ENCODE measurements around the gene MYO5B. TPM values are rescaled to one million over a fixed set of nuclear protein-coding genes. Genes with fewer than 3 reads are reported as not detected.
"Not testable (repeated sequence)": the region's sequence is repeated elsewhere in the genome, so short reads cannot be mapped to it uniquely, and the experiment has no call there.

MYO5B gene
- polyA plus RNA-seq, 1 of the 3 experiments (the other 2 are of a cell fraction): 1.3 TPM

GRCh38 chr18:49812286-49813068 is 382.5 kb downstream of the MYO5B start:
- 8% methylated on average over 13 of the region's 13 CpGs for WGBS (ENCODE audit: low lambda C conversion rate)

GRCh38 chr18:49811151-49811938 is 383.6 kb downstream of the MYO5B start:
- Histone ChIP-seq H3K9me2 (no peaks in the 10 kb centered on the region), H3K27ac (ENCODE audit: low read depth in 2 of 2, low read length in 1 of 2) (peak overlapping the region; percentile 39 to 96), H3K4me2 (peak overlapping the region; percentile 93), H3K9ac (peak overlapping the region; percentile 95; the same call in 1 of the 2 replicates), H4K20me1 (ENCODE audit: insufficient read depth) (peaks cover 3% of the 10 kb centered on the region; the same call in 1 of the 2 replicates), H3K79me2 (ENCODE audit: insufficient read depth) (peaks cover 79% of the 10 kb centered on the region), H2AFZ (ENCODE audit: low read depth) (no peak overlapping the region), H3F3A (replicated peaks; ENCODE audit: insufficient read depth) (peaks cover 3% of the 10 kb centered on the region), H3K4me1 (ENCODE audit: control insufficient read depth in 1 of 2, insufficient read depth in 2 of 2, low read depth in 1 of 2, low read length in 1 of 2) (peaks cover 0 to 15% of the 10 kb centered on the region in 2 experiments; a peak in 2 of 4 replicates), H3K9me3 (0 out of 2 replicates have a peak, but pooled peaks cover 3% of the 10 kb centered on the region), H3K4me3 (ENCODE audit: low read depth in 2 of 2, low read length in 1 of 2) (peak overlapping the region; percentile 8 to 9; a peak in 3 of 4 replicates), H3K36me3 (replicated peaks in 1 of 2; ENCODE audit: control insufficient read depth in 1 of 2, insufficient read depth in 2 of 2, low read length in 1 of 2) (peaks cover 0 to 27% of the 10 kb centered on the region in 2 experiments), H3K27me3 (ENCODE audit: insufficient read depth) (no peaks in the 10 kb centered on the region)
- TF ChIP-seq PBX3 (IDR thresholded peaks at IDR 0.05): no peak
- ChIA-PET CTCF (interaction anchor here (1.2 to 2.2 kb wide), 5 partner anchors 47 to 393 kb away, joined by 3 to 8 read pairs (median 6); no protein-coding TSS in a partner anchor), POLR2A (no interaction called here)
- peak; percentile 12 for DNase-seq
- WGBS (ENCODE audit: low lambda C conversion rate): 65% methylated on average over 7 of the region's 7 CpGs

More at GRCh38 chr18:49812286-49813068, 382.5 kb downstream of the MYO5B start:
- Histone ChIP-seq H3K4me1 (ENCODE audit: control insufficient read depth in 1 of 2, insufficient read depth in 2 of 2, low read depth in 1 of 2, low read length in 1 of 2) (peaks cover 0 to 15% of the 10 kb centered on the region in 2 experiments; a peak in 2 of 4 replicates), H2AFZ (ENCODE audit: low read depth) (peak overlapping the region; percentile 75; the same call in 1 of the 2 replicates), H3K27me3 (ENCODE audit: insufficient read depth) (no peaks in the 10 kb centered on the region), H4K20me1 (ENCODE audit: insufficient read depth) (no peaks in the 10 kb centered on the region; the same call in 1 of the 2 replicates), H3K9ac (peak overlapping the region; percentile 95), H3K4me3 (ENCODE audit: low read depth in 2 of 2, low read length in 1 of 2) (peak overlapping the region; percentile 84 to 94), H3K36me3 (replicated peaks in 1 of 2; ENCODE audit: control insufficient read depth in 1 of 2, insufficient read depth in 2 of 2, low read length in 1 of 2) (peaks cover 1 to 24% of the 10 kb centered on the region in 2 experiments), H3K9me2 (no peaks in the 10 kb centered on the region), H3K4me2 (peak overlapping the region; percentile 93), H3K9me3 (0 out of 2 replicates have a peak, but pooled peaks cover 3% of the 10 kb centered on the region), H3F3A (replicated peaks; ENCODE audit: insufficient read depth) (peaks cover 3% of the 10 kb centered on the region), H3K79me2 (ENCODE audit: insufficient read depth) (peaks cover 68% of the 10 kb centered on the region), H3K27ac (ENCODE audit: low read depth in 2 of 2, low read length in 1 of 2) (peak overlapping the region; percentile 95 to 96)
- no peak for TF ChIP-seq EP300 (IDR thresholded peaks at IDR 0.05; ENCODE audit: borderline replicate concordance in 1 of 2, low read depth in 1 of 2, low read length in 1 of 2)
- no peak for TF ChIP-seq PBX3 (IDR thresholded peaks at IDR 0.05)
- no peak for TF ChIP-seq GABPA (IDR thresholded peaks at IDR 0.05; ENCODE audit: low read depth)
- no peak for TF ChIP-seq RFX5 (IDR thresholded peaks at IDR 0.05; ENCODE audit: low read length)
- no peak for TF ChIP-seq MXI1 (IDR thresholded peaks at IDR 0.05; ENCODE audit: low read depth, low read length)
- peak; percentile 69 for DNase-seq
- CTCF ChIA-PET: interaction anchor here (0.9 to 2.2 kb wide), 5 partner anchors 28 to 392 kb away, joined by 3 to 8 read pairs (median 5); no protein-coding TSS in a partner anchor
- POLR2A ChIA-PET: interaction anchor here (0.7 kb wide), 1 partner anchor 747 kb away, joined by 3 read pairs; the partner anchor contains the start of gene MAPK4

GRCh38 chr18:49808553-49809191 is 386.3 kb downstream of the MYO5B start:
- CTCF ChIA-PET; H3F3A ChIP-seq (replicated peaks; ENCODE audit: insufficient read depth); H3K27ac ChIP-seq (ENCODE audit: low read depth in 2 of 2, low read length in 1 of 2); H3K9me2 ChIP-seq; H3K9me3 ChIP-seq; POLR2A ChIA-PET; H3K27me3 ChIP-seq (ENCODE audit: insufficient read depth); H3K9ac ChIP-seq; H3K4me2 ChIP-seq; H2AFZ ChIP-seq (ENCODE audit: low read depth); DNase-seq; H3K4me3 ChIP-seq (ENCODE audit: low read depth in 2 of 2, low read length in 1 of 2): not testable (repeated sequence)
- Histone ChIP-seq H3K79me2 (ENCODE audit: insufficient read depth) (peaks cover 97% of the 10 kb centered on the region), H3K36me3 (replicated peaks in 1 of 2; ENCODE audit: control insufficient read depth in 1 of 2, insufficient read depth in 2 of 2, low read length in 1 of 2) (peaks cover 0 to 27% of the 10 kb centered on the region in 2 experiments), H3K4me1 (ENCODE audit: control insufficient read depth in 1 of 2, insufficient read depth in 2 of 2, low read depth in 1 of 2, low read length in 1 of 2) (peaks cover 0 to 13% of the 10 kb centered on the region in 2 experiments; a peak in 2 of 4 replicates), H4K20me1 (ENCODE audit: insufficient read depth) (peaks cover 25% of the 10 kb centered on the region)
- WGBS (ENCODE audit: low lambda C conversion rate): 92% methylated on average over 10 of the region's 10 CpGs

Data from SK-N-SH (cell line).